Kidney glomerular epithelial cell (primary cell): ENCODE results near the gene PIGR.

Experiments
- DNase-seq: peaks from one replicate; lab custom pipeline; 2025; lab: John Stamatoyannopoulos, UW

The PIGR gene

DNA sequence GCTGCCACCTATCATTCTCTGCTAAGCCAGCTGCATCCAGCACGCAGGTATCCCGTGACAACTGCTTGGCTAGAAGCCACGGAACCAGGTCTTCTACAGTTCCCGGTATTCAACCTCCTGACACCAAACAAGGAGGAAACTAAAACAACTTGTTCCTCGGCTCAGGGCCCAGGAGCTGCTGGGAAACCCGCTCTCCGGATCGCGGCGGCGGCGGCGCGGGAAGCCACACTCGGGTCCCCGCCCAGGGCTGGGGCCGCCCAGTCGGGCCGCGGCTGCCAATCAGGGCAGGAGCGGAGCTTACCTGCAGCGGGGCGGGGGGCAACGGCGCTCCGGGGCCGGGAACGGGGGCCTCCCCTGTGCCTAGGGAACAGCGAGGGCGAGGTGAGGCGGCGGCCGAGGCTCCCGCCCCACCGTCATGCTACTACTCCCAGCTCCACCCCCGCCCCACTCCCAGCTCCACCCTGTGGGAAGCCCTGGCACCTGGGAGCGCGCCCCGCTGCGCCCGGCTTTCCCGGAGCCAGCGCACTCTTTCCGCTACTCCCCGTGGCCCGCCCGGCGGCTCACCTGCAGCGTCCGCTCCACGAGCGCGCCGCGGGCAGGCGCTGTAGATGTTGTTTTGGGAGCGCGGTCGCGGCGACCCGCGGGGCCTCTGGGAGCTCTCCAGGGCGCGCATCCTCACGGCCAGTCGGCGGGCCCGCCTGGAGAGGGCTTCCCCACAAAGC, 36.9 kb downstream of the PIGR start:
- peak; percentile 6 for DNase-seq

DNA sequence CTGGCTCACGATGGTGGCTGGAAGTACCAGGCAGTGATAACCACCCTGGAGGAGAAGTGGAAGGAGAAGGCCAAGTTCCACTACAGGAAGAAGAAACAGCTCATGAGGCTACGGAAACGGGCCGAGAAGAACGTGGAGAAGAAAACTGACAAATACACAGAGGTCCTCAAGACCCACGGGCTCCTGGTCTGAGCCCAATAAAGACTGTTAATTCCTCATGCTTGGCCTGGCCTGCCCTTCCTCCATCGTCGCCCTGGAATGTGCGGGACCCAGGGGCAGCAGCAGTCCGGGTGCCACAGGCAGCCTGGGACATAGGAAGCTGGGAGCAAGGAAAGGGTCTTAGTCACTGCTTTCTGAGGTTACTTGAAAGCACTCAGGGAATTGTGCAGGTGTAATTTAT, 38.2 kb downstream of the PIGR start:
- no peak for DNase-seq

DNA sequence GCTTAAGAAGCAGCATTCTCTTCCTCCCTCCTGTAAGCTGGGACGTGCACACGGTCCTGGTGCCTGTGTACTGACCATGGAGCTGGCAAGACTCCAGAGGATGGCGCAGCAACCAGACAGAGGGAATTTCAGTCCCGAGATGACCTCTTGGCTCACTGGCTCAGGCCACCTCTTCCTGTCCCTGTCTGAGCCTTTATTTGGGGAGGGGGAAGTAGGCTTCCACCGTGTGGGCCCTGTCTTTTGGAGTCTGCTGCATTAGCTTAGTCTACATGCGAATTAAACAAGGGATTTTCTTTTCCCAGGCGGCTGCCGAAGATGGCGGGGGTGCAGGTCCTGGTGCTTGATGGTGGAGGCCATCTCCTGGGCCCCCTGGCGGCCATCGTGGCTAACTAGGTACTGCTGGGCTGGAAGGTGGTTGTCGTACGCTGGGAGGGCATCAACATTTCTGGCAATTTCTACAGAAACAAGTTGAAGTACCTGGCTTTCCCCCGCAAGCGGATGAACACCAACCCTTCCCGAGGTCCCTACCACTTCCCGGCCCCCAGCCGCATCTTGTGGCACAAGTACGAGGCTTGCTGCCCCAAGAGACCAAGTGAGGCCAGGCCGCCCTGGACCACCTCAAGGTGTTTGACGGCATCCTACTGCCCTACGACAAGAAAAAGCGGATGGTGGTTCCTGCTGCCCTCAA, 38.8 kb downstream of the PIGR start:
- DNase-seq, result no peak

DNA sequence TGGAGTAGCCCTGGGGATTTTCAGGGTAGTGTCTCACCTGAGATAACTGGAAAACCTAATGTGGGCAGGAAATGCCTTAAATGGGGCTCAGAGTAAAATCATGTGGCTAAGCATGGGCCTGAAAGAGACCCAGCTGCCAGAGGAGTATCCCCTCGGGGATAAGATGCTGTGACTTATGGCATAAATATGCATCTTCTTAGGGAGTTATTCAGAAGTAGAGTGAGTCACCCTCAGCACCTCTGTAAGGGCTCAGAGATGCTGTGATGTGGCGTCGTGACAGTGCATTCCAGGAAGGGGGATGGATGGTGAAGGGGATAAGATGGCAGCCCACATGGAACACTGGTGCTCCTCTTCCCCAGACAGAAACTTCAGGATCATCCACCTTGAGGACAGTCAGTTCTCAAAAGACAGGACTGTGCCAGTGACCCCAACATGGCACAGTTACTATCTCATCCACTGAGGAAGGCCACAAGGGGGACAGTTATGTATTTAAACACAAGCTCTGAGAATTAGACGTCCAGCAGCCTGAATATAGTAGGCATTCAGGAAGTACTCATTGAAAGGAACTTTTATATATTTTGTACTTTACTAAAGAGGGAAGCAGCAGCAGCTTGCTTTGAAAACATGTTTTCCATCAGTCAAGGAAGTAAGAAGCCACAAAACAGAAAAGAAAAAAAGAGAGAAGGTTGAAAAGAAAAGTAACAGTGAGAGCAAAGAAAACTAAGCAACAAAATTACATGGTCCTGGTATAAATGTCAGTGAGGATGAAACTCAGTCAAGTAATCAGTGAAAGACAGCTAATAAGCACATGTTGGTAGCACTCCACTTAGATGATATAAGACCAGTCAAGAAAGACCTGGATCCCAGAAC, 40.7 kb downstream of the PIGR start:
- DNase-seq, result peak; percentile 74

DNA sequence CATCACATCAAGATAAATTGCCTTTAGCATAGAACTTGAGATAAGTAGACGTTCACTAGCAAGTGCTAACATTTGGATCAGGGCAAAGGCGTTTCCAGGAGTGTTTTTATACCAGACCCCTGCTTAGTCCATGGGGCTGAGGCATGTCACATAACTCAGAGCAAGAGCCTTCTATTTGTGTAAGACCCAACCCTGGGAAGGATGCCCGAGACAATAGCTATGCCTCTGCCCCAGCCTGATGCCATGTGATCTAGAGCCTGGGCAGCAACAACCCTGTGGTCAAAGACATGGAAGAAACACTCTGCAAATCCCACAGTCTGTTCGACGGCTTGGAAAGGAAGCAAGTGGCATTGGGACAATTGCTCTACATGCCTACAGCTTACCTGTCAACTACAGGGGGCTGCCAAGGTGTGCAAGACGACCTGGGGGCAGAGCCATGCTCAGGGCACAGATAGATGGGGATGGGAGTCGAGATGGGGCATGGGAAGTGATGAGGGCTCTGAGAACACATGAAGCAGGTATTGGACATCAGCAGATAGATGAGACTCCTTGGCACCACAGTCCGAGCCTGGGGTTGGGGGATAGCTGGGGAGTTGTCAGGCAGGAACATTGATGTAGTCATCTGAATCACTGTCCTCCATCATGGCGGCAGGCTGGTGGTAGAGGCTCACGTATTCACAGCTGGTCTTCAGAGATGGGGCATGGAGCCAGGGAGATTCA, 41.7 kb downstream of the PIGR start:
- DNase-seq, result no peak

DNA sequence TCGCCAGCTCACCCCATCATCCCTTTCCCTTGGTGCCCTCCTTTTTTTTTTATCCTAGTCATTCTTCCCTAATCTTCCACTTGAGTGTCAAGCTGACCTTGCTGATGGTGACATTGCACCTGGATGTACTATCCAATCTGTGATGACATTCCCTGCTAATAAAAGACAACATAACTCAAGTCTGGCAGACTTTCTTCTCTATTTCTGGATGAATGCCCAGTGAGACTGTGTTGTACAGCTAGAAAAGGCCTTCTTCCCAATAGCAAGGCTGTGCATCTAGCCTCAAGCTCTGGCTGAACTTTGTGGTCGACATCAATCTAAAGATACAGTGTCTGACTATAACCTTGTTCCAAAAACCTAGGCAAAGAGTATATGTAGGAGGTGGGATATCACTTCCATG, 42.6 kb downstream of the PIGR start:
- DNase-seq, result no peak

DNA sequence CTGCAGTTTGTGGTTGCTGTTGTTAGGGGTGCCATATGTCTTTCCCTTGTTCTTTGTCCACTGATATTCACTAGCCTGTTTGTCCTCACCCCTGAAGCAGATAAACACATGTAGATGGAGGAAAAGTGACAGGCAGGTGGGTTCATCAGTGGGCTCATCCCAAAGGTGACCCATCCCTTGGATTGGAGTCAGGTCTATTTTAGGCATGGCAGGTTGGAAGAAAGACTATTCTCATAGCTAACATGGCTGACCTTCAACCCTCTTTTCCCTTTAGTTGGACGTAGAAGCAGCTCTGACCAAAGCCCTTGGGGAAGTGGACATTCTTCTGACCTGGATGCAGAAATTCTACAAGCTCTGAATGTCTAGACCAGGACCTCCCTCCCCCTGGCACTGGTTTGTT, 43.6 kb downstream of the PIGR start:
- no peak for DNase-seq

DNA sequence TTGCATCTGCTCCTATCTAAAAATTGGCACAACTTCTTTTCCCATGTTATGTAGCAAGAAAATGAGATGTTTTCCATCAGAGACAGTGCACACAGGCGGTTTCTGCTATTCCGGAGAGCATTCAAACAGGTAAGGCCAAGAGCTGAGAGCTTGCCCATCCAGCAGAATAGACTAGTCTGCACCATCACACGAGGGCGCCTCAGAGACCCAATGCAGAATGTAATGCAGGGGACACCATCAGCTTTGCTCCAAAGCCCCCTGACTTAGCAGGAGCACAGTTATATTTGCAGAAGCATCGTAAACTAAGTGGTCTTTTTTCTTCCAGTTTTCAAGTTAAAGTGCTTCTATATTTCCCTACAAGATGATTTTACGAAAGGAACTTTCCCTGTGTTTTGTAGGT, 44.3 kb downstream of the PIGR start:
- DNase-seq, result no peak

DNA sequence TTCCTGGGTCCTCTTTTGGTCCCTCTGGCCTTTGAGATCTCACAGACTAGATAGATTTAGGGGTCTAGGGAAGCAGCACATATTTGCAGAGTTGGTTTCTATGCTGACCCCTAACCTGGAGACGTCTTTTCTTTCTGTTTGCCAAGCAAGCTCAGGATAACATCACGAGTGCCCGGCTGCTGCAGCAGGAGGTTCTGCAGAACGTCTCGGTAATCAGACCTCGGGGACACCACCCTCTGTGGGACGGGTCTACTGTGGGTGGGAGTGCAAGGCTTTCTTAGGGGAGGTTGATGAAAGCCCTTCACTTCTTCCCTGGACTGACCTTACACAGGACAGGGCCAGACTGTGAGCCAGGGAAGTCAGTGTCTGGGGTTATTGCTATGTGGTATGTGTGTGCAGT, 46.1 kb downstream of the PIGR start:
- DNase-seq, result no peak

DNA sequence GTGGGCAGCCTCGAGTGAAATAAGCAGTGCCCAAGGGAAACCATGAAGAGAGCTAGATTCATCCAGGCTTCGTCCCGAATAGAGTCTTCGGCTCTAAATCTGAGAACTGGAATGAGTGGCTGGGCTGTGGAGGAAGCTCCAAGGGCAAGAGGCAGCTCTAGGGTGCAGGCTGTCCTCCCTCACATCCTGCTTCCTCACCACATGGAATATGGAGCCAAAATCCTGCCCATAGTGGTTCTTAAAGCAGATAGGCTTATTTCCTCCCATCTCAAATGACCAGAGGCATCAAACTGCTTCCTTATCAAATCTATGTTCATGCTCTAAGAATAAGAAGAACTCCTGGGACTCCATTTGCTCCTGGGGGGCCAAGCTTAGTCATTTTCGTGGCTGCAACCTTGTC, 46.5 kb downstream of the PIGR start:
- no peak for DNase-seq

DNA sequence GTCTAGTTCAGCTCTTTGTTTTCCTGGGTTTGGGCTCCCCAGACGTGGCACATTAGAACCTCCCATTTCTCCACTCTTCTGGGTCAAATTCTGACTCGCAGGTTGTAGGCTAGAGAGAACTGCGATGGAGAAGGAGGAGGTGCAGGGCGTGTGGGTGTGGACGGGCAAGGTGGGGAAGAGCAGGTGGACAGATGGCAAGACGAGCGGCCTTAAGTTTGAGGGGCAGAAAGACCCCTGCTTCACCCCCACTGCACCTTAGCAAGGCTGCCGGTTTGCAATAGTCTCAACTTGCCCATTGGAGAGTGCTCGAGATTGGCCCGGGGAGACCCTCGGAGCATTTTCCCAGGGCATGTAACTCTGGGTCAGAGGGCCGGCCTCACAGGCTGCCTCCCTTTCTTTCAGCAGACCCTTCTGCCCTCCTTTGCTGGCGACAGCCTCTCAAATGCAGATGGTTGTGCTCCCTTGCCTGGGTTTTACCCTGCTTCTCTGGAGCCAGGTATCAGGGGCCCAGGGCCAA, 47.3 kb downstream of the PIGR start:
- no peak for DNase-seq

DNA sequence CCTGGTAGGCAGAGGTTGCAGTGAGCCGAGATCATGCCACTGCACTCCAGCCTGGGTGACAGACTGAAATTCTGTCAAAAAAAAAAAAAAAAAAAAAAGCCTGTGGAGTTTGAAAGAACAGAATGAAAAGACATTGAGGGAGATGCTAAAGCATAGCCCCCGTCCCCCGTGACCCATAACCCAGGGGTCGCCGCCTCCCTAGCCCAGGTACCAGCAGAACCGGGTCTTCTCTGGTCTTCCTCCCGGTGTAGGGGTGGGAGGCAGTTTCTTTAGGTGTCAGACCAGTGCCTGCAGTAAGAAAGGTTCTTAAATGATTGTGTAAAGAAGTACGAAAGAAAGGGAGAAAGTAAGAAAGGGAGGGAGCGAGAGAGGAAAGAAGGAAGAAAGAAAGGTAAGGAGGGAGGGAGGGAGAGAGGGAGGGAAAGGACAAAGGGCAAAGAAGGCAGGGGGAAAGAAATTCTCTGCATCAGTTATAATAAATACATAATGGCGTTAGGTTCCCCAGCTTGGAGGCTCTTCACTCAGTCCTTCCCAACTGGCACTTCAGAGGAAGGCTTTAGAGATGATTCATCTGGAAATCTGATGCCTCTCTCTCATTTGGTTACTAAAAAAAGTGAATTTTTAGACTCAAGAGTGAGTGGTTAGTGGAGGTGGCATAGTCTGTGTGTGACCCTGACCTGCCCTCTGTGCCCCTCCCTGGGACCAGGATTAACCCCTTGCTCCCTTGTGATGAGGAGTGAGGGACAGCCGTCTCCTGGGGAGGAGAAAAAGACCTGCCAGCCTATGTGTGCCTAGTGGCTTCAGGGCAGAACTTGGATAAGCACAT, 48.0 kb downstream of the PIGR start:
- DNase-seq, result peak; percentile 1

DNA sequence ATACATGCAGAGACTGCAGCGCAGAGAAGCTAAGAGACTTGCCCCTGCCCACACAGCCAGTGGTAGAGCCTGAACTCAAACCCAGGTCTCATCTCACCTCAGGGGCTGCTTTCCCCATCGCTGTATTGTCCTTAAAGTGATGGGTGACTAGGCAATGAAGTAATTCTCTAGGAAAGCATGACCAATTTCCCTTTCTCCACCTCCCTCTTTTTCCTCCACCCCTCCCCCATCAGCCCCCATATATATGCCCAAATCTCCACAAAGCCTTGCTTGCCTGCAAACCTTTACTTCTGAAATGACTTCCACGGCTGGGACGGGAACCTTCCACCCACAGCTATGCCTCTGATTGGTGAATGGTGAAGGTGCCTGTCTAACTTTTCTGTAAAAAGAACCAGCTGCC, 49.1 kb downstream of the PIGR start, which contains the start of gene IL24:
TSS of gene IL24 (plus strand) at position 269 of the 400 bp plus-strand sequence. CDS start 390 bp downstream, outside the sequence.
- no peak for DNase-seq

DNA sequence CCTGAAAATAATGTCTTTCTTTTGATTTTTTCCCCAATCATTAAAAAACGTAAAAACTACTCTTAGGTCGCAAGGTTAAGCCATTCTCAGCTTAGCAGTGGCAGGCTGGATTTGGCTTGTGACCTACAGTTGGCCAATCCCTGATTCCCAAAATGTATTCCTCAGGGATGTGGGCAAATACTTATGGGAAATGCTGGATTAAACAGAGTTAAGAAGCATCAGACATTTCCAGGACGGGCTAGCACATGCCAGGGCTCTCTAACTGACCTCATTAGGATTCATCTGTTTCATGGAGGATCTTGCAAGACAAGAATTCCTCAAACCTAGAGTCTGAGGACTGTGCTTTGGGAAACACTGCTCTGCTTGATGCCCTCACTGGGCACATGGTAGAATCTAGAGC, 50.0 kb downstream of the PIGR start:
- no peak for DNase-seq

DNA sequence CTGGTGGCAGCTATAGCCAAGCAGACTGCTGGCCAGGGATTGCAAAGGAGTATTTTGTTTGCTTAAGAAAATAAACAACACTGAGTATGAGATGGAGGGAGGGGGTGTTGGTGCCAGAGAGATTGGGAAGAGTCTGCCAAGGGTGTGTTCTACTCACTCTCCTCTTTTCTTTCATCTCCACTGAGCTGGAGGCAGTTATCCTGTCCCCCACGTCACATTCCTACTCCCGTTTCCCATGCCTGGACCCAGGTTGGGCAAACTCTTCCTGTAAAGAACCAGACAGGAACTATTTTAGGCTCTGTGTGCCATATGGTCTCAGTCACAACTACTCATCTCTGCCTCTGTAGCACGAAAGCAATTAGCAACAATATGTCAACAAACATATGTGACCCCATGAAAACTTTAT, 50.4 kb downstream of the PIGR start:
- no peak for DNase-seq

DNA sequence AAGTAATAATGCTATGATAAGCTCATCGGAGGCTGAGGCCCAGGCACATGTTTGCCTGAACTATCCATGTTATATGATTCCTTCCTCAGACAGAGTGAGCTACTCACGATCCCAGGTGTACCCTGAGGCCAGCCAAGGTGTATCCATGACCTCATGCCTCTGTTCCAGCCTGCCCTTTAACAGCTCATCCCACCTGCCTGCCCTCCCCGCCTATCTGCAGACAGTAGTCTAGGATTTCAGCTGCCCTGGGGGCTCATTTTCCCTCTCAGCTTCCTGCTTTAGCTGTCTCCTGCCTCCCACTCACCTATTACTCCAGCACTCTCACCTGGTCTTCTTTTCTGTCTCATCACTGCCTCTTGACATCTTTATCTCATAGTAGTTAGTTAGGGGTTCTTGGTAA, 50.9 kb downstream of the PIGR start:
- no peak for DNase-seq

DNA sequence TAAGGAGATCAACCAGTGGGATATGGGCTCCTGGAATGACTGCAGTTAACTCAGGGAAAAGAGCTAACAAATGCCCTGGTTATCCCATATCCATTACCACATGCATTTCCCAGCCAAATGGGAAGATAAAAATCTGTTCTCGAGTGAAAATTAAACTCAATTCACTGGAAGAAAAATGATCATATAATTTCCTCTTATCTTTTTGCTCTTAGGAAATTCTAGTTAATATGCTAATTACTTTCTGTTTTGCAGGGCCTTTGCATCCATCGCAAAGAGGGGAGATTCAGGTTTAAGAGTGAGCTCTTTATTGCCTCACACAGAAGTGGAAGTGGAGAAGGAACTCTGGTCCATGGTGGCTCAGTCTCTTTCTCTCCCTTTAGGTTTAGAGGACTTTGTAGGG, 52.9 kb downstream of the PIGR start:
- no peak for DNase-seq

DNA sequence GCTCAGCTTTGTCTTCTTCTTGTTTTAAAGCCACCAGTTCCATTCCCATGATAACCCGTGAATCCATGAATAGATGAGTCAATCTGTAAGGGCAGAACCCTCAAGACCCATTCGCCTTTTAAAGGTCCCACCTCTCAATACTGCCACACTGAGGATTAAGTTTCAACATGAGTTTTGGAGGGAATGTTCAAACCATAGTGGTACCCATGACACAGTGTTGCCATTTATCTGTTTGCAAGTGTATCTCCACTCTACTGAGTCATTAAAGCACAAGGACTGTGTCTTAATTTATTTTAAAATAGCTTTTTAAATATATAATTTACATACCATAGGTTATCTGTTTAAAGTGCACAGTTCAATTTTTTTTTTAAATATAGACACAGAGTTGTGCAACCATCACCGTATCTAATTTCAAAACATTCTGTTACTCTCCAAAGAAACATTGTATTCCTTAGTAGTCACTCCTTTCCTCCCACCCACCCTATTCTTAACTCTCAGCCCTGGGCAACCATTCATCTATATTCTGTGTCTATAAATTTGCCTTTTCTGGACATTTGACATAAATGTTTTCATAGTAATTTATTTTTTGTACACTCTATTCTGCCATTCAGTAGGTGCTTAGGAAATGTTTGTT, 53.8 kb downstream of the PIGR start:
- no peak for DNase-seq

DNA sequence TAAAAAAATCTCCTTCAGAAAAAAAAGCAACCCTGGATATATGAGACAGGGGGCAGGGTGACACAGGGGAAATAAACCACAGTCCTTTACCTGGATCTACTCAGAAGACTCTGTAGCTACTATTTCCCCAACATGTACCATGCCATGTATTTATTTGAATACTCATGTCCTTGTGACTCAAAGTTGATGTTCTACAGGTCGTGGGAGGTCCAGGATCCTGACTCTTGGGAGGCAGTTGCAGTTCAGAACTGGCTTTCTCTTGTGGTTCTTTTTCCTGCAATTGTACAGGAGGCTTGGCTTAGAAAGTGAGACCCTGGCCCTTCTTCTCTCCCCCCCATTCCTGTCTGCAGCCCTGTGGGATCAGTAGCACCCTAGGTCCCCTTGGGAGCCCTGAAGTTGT, 54.9 kb downstream of the PIGR start:
- no peak for DNase-seq
